Measurements from ENCODE around the gene GATD1. TPM values are rescaled to one million over a fixed set of nuclear protein-coding genes. Genes with fewer than 3 reads are reported as not detected.

GATD1 gene
- total RNA-seq, 1 donor from 2014 or later: 82.5 TPM

DNA sequence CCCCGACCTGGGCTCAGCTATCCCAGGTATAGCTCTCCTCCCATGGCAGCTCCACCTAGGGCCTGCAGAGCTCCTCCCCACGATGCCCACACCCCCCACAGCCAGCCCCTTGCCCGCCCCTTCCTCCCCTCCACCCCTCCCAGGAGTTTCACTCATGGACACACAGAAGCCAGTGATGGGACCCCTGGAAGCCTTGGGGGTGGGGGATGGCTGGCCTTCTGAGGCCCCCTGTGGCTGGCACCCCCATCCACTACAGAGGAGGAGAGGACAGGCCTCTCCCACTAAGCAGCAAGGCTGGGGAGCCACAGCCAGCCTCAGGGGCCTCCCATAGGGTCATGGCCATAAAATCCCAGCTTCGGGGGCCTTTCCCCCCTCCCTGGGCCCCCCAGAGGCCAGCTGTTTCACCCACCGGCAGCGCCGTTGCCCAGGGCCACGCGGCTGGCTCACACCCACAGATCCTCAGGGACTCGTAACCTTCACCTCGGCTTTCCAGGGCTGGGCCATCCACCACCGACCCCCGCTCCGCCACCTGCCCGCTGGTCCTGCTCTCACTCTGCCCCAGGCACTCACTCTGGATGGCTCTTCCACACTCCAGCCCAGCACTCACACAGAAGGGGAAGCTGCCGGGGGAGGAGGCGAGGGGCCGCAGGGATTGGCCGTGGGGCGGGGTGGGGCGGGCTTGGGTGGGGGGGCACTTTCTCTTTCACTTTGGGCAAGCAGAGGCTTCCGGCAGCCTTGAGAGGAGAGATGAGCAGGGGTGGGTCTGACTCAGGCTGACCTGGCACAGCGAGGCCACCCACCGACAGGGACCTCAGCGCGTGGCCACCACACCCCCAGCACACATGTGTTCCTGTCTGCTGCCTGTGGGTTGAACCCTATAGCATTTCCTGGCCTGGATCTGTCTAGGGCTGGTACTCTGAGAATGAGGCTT is 18.6 kb upstream of the GATD1 start:
- DNase-seq (ENCODE audit: low spot score): peak; percentile 84

DNA sequence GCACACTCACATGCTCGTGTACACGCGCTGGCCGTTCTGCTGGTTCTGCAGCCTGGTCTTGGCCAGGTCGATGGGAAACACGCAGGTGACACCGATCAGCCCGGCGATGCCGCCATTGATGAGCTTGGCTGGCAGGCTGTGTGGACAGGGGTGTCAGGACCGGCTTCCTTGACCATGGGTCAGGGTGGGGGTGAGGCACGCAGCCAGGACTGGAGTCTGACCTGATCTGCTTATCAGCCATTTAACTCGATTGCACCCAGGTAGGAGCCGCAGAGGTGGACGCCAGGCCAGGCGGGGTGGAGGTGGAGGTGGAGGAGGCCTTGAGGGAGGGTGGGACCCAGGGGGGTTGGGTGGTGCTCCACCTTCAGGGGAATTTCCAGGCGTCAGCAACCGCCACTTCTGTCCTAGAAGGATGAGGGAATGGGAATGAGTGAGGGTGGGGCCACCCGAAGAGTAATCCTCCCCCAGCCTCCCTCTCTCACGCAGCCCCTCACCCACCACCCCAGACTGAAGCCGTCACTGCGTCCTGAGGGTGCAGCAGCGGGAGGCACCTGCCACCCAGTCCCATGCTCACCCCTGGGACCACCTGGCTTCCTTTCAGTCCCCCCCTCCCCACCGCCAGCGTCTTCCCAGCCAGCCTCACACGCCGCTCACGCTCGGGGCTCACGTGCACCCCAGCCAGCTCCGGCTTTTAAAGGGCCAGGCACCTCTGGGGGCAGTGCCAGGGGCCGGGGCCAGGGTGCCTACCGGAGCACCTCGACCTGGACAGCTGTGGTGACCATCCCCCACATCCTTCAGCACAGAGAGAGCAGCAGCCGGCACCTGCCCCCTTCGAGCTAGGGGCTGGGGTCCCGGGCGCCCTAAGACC is 17.7 kb upstream of the GATD1 start:
- DNase-seq (ENCODE audit: low spot score): no peak

GRCh38 chr11:794013-794765 is 16.9 kb upstream of the GATD1 start:
- no peak for DNase-seq (ENCODE audit: low spot score)

DNA sequence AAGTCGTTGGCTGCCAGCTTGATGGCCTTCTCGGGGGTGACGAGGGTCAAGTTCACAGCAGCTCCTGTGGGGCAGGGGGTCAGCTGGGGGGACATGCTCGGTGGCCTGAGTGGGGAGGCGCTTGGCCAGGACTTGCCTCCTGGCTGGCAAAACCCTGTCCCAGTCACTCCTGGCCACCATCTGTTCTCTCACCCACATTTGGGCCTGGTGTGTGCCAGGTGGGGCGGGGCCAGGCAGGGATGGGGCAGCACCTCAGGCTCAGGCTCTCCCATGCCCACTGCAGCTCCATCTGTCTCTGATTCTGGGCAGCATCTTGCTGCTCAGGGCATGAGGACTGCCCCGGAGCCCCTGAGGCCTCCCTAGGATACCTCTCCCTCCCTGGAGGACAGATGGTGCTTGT is 16.3 kb upstream of the GATD1 start:
- no peak for DNase-seq (ENCODE audit: low spot score)

GRCh38 chr11:792873-793272 is 15.6 kb upstream of the GATD1 start:
- DNase-seq (ENCODE audit: low spot score): no peak

DNA sequence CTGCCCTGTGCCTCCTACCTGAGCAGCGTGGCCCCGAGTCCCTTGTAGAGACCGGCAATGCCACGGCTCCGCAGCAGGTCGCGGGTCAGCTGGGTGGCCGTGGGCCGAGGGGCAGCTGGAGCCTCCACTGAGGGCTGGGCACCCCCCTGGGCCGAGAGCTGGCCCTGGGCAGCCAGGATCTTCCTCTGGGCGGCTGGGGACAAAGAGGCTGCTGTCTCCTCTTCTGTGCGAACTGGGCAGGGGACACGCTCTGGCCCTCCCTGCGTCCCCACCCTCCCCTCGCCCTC is 15.2 kb upstream of the GATD1 start:
- no peak for DNase-seq (ENCODE audit: low spot score)

- no peak for DNase-seq (ENCODE audit: low spot score)
Observed at GRCh38 chr11:791658-792534, 14.6 kb upstream of the GATD1 start.

GRCh38 chr11:790721-791564 is 13.7 kb upstream of the GATD1 start:
- DNase-seq (ENCODE audit: low spot score): no peak

GRCh38 chr11:789943-790342 is 12.7 kb upstream of the GATD1 start, which contains the start of gene CEND1:
Gene CEND1, minus strand, starts transcription at chr11:790090. Its CDS starts 1,514 bp downstream, at chr11:788576.
- no peak for DNase-seq (ENCODE audit: low spot score)

GRCh38 chr11:788953-789940 is 12.0 kb upstream of the GATD1 start:
- DNase-seq (ENCODE audit: low spot score): no peak

DNA sequence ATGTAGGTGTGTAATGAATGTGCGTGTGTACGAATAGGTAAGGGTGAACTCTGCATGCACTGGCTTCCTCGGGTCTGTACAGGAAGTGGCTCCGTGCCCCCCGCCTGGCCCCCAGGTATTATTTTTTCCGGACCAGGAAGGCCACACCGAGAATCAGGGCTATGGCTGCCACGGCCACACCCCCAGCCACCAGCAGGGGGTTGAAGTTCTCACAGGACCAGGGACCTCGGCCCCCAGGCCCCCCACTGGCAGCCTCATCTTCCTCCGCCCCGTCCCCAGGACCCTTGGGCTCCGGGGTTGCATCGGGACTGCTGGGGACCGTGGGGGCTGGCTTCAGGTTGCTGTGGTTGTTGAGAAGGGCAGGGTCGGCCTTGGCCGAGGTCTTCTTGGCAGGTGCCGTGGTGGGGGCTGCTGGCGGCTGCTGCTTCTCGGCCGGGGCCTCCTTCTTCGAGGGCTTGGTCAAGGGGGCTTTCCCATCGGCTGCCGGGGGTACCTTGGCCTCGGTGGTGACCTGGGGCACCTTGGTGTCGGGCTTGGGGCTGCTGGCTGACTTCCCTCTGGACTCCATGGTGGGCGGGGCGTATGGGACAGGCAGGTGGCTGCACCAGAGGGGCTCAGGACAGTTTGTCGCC is 10.8 kb upstream of the GATD1 start:
- DNase-seq (ENCODE audit: low spot score): no peak

DNA sequence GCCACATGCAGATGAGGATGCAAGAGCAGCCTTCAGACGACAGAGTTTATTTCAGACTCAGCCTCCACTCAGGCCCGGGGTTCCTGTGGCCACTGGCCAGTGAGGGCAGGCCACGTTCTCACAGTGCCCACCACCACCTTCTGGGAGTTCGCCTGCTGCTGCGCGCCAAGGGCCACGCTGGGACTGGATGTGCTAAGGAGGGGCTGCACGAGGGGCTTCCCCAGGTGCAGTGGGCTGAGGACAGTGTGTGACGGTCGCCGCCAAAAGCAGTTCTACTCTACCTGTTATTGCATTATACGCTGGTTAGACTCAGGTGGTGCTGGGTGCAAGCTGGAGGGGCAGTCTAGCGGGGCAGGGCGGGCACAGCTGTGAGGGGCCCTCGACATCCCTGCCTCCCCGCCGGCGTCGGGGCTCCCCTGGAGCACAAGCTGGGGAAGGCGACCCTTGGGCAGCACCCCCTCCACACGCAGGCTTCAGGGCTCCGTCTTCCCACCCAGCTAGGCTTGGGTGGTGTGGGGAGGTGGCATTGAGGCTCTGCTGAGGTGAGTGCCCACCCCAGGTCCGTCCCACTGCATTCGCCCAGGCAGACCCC is 9.9 kb upstream of the GATD1 start:
- no peak for DNase-seq (ENCODE audit: low spot score)

DNA sequence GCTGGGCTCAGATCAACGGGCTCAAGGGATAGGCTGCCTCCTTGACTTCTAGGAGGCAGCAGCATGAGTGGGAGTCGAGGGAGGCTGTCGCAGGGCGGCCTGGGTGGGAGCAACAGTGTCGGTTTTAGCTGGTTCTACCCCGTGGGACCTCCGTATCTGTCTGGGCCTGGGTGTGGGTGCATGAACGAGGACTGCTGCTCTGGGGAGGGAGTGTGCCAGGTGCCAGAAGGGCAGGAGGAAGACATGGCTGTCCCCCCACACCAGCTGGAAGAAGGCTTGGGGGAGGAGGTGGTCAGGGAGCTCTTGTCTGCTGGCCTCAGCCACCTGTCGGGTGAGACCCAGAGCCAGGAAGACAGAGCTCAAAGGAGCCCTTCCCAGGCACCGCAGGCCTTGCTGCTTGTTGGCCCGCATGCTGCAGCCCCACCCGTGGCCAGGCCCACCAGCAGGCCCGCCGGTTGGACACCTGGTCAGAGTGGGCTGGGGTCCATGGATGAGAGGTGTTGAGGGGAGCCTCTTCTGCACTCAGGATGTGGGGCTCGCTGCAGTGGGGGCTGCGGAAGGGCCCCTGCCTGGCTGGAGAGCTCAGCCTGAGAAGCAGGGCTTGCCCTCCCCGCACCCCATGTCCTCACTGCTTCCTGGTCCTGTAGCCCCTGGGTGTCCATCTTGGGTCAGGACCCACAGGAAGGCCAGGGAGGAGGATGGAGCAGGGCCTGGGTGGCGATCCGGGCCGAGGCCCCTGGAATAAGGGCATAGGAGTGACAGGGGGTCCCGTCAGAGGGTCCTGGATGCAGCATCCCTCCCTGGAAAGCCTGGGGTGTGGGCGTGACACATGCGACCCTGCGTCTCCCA is 9.2 kb upstream of the GATD1 start:
- no peak for DNase-seq (ENCODE audit: low spot score)

DNA sequence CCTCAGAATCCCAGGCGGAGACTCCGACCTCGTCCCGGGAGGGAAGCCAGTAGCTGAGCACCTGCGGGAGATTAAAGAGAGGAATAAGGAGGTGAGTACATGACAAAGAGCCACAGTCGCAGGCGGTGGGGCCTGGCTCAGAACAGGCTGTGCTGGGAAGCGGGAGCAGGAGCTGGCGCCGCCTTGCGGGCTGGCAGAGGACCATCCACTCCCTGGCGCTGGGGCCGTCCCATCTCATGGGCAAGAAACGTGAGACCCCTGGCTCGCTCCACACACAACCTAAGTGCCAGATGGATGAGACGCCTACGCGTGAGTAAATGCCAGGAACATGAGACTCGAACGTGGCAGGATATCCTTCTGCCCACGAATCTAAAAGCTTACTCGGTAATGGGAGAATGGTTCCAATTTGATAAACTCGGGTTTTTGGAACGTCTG is 6.3 kb upstream of the GATD1 start:
- no peak for DNase-seq (ENCODE audit: low spot score)

DNA sequence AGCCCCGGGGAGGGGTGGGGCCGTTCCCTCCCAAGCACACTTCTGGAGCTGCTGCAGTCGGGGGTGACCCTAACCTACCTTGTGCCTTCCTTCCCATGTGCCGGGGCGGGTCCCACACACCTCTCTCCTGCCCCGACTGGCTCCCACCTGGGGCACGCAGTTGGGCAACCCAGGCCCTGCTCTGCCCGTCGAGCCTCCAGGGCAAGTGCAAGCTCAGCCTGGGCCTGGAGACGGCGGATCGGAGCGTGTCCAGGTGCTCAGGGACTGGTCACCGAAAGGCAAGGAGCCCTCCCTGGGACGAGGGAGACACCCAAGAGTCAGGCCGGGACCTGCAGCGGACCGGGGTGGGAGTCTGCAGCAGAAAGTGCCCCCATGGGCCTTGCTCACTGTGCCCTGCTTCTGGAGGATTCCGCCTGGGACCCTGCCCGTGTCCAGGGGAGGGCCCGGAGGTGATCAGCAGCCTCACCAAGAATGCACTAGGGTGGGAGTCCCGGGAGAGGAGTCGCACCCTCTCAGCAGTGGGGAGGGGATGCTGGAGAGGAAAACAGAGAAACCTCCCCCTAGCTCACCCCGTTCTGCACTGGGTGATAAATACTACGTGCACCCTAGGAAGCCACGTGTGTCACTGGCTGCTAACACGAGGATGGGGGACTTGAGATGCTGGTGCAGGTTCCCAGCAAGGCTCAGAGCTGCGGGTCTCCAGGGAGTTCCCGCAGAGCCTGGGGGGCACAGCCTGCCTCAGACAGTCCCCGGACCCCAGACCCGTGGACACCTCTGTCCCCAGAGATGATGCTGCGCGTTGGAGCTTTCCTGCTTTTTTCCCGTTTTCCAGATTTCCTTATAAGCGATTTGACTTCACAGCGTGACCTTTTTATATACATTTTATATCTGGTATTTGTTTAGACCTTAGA is 5.2 kb upstream of the GATD1 start:
- DNase-seq (ENCODE audit: low spot score): no peak

GRCh38 chr11:779955-780532 is 2.8 kb upstream of the GATD1 start:
- no peak for DNase-seq (ENCODE audit: low spot score)

All from ureter (tissue), 1 donor.